Measurements from ENCODE around the gene ACOT11.

Gene ACOT11

GRCh38 chr1:54548389-54549044 is 489 bp downstream of the ACOT11 start:
- no peak for TF ChIP-seq CTCF (IDR thresholded peaks at IDR 0.05; ENCODE audit: low read depth, low read length, missing control alignments)
- Histone ChIP-seq H3K4me3 (ENCODE audit: low read depth, low read length) (no peak overlapping the region), H3K27me3 (replicated peaks) (no peaks in the 10 kb centered on the region), H3K36me3 (replicated peaks) (no peaks in the 10 kb centered on the region), H3K27ac (no peak overlapping the region)
- no peak for DNase-seq
- in situ Hi-C loops (cut with HindIII; ENCODE audit: low pct_ligation_motif_present, low sequenced_read_pairs): no loop called here

- DNase-seq: no peak
- Histone ChIP-seq H3K27ac (no peak overlapping the region), H3K36me3 (replicated peaks) (no peaks in the 10 kb centered on the region), H3K27me3 (replicated peaks) (no peaks in the 10 kb centered on the region), H3K4me3 (ENCODE audit: low read depth, low read length) (no peak overlapping the region)
- in situ Hi-C loops (cut with HindIII; ENCODE audit: low pct_ligation_motif_present, low sequenced_read_pairs): no loop called here
- TF ChIP-seq CTCF (IDR thresholded peaks at IDR 0.05; ENCODE audit: low read depth, low read length, missing control alignments): no peak
Measured at GRCh38 chr1:54549181-54549924, 1.3 kb downstream of the ACOT11 start.

GRCh38 chr1:54551891-54552290 is 3.9 kb downstream of the ACOT11 start:
- DNase-seq: no peak
- Histone ChIP-seq H3K36me3 (replicated peaks) (no peaks in the 10 kb centered on the region), H3K27me3 (replicated peaks) (no peaks in the 10 kb centered on the region), H3K4me3 (ENCODE audit: low read depth, low read length) (no peak overlapping the region), H3K27ac (no peak overlapping the region)
- in situ Hi-C loops (cut with HindIII; ENCODE audit: low pct_ligation_motif_present, low sequenced_read_pairs): no loop called here
- TF ChIP-seq CTCF (IDR thresholded peaks at IDR 0.05; ENCODE audit: low read depth, low read length, missing control alignments): no peak

- in situ Hi-C loops (cut with HindIII; ENCODE audit: low pct_ligation_motif_present, low sequenced_read_pairs): no loop called here
- Histone ChIP-seq H3K27ac (no peak overlapping the region), H3K4me3 (ENCODE audit: low read depth, low read length) (no peak overlapping the region), H3K27me3 (replicated peaks) (no peaks in the 10 kb centered on the region), H3K36me3 (replicated peaks) (no peaks in the 10 kb centered on the region)
- no peak for TF ChIP-seq CTCF (IDR thresholded peaks at IDR 0.05; ENCODE audit: low read depth, low read length, missing control alignments)
- DNase-seq: no peak
Measured at GRCh38 chr1:54553602-54554313, 5.7 kb downstream of the ACOT11 start.

- Histone ChIP-seq H3K36me3 (replicated peaks) (no peaks in the 10 kb centered on the region), H3K4me3 (ENCODE audit: low read depth, low read length) (no peak overlapping the region), H3K27me3 (replicated peaks) (no peaks in the 10 kb centered on the region), H3K27ac (no peak overlapping the region)
- DNase-seq: no peak
- in situ Hi-C loops (cut with HindIII; ENCODE audit: low pct_ligation_motif_present, low sequenced_read_pairs): no loop called here
- TF ChIP-seq CTCF (IDR thresholded peaks at IDR 0.05; ENCODE audit: low read depth, low read length, missing control alignments): no peak
Measured at GRCh38 chr1:54556110-54556509, 8.1 kb downstream of the ACOT11 start.
